NCI-H1436 (cell line): Measurements from ENCODE around the gene TMEM37.

Experiments
- DNase-seq: peaks from one replicate; lab custom pipeline; 2025; lab: John Stamatoyannopoulos, UW

TMEM37 gene

GRCh38 chr2:119433636-119434327 is 2.1 kb downstream of the TMEM37 start:
- DNase-seq, result no peak

- DNase-seq, result no peak
Measured at GRCh38 chr2:119434664-119435063, 3.0 kb downstream of the TMEM37 start.

- no peak for DNase-seq
Measured at GRCh38 chr2:119435081-119435952, 3.7 kb downstream of the TMEM37 start.

- no peak for DNase-seq
Measured at GRCh38 chr2:119435953-119436297, 4.3 kb downstream of the TMEM37 start.

GRCh38 chr2:119436993-119437772 is 5.5 kb downstream of the TMEM37 start:
- no peak for DNase-seq

- DNase-seq, result no peak
Measured at GRCh38 chr2:119438128-119438656, 6.5 kb downstream of the TMEM37 start.

- DNase-seq, result no peak
Measured at GRCh38 chr2:119438726-119439284, 7.2 kb downstream of the TMEM37 start.

- no peak for DNase-seq
Measured at GRCh38 chr2:119439574-119440500, 8.2 kb downstream of the TMEM37 start.

GRCh38 chr2:119440501-119440870 is 8.8 kb downstream of the TMEM37 start:
- no peak for DNase-seq

- DNase-seq, result no peak
Measured at GRCh38 chr2:119440873-119441272, 9.2 kb downstream of the TMEM37 start.

- no peak for DNase-seq
Measured at GRCh38 chr2:119441376-119442225, 9.9 kb downstream of the TMEM37 start.

- no peak for DNase-seq
Measured at GRCh38 chr2:119442226-119442619, 10.6 kb downstream of the TMEM37 start.

- DNase-seq, result no peak
Measured at GRCh38 chr2:119442850-119443249, 11.2 kb downstream of the TMEM37 start.

- DNase-seq, result no peak
Measured at GRCh38 chr2:119446037-119446436, 14.4 kb downstream of the TMEM37 start.

GRCh38 chr2:119448427-119449141 is 16.9 kb downstream of the TMEM37 start:
- no peak for DNase-seq

GRCh38 chr2:119449521-119449920 is 17.9 kb downstream of the TMEM37 start:
- DNase-seq, result no peak

- DNase-seq, result no peak
Measured at GRCh38 chr2:119451336-119452050, 19.8 kb downstream of the TMEM37 start.

GRCh38 chr2:119453972-119454593 is 22.4 kb downstream of the TMEM37 start:
- DNase-seq, result no peak
